LNCaP clone FGC (cell line): ENCODE measurements around the gene MTRFR.
"Not testable (repeated sequence)": the region's sequence is repeated elsewhere in the genome, so short reads cannot be mapped to it uniquely, and the experiment has no call there.

ENCODE experiments used
- DNase-seq: peaks from one replicate; pipeline ENCODE4 v3.0.0-alpha.2; 2011; ENCODE audit warnings: low read depth
- H3K4me3 ChIP-seq: 2 replicates; pipeline ENCODE4 v1.5.1; 2011; ENCODE audit warnings: mild to moderate bottlenecking, low read depth, low read length, control low read depth
- CTCF ChIP-seq: IDR thresholded peaks from 2 replicates; pipeline ENCODE4 v1.5.1; 2012; ENCODE audit warnings: mild to moderate bottlenecking; ENCODE audit not compliant: control insufficient read depth, insufficient read depth; ENCODE audit errors: extremely low read depth

MTRFR gene

GRCh38 chr12:123250471-123251383, 17.5 kb downstream of the MTRFR start:
- peak overlapping the region; percentile 19 for H3K4me3 ChIP-seq
- DNase-seq: peak; percentile 86
- no peak for TF ChIP-seq CTCF

- DNase-seq: no peak
- no peak for TF ChIP-seq CTCF
- H3K4me3 ChIP-seq: peak overlapping the region; percentile 19
Observed at GRCh38 chr12:123251403-123252076, 18.3 kb downstream of the MTRFR start.

- H3K4me3 ChIP-seq, DNase-seq: not testable (repeated sequence)
Observed at GRCh38 chr12:123252365-123252764, 19.1 kb downstream of the MTRFR start.

- no peak overlapping the region for H3K4me3 ChIP-seq
- no peak for TF ChIP-seq CTCF
- DNase-seq: no peak
Observed at GRCh38 chr12:123253641-123254459, 20.6 kb downstream of the MTRFR start.

- H3K4me3 ChIP-seq: no peak overlapping the region
- no peak for TF ChIP-seq CTCF
- DNase-seq: no peak
Observed at GRCh38 chr12:123254853-123255446, 21.7 kb downstream of the MTRFR start.

GRCh38 chr12:123258593-123258992, 25.4 kb downstream of the MTRFR start:
- no peak for DNase-seq
- no peak for TF ChIP-seq CTCF
- no peak overlapping the region for H3K4me3 ChIP-seq
